ENCODE results near the gene SSBP4. TPM values are rescaled to one million over a fixed set of nuclear protein-coding genes. Genes with fewer than 3 reads are reported as not detected.

Gene SSBP4
- total and polyA plus RNA-seq, 2 of the 8 experiments (the other 6 are each of a cell fraction or from before 2014, with no cell fraction given), result 26.4 to 33.7 TPM

DNA sequence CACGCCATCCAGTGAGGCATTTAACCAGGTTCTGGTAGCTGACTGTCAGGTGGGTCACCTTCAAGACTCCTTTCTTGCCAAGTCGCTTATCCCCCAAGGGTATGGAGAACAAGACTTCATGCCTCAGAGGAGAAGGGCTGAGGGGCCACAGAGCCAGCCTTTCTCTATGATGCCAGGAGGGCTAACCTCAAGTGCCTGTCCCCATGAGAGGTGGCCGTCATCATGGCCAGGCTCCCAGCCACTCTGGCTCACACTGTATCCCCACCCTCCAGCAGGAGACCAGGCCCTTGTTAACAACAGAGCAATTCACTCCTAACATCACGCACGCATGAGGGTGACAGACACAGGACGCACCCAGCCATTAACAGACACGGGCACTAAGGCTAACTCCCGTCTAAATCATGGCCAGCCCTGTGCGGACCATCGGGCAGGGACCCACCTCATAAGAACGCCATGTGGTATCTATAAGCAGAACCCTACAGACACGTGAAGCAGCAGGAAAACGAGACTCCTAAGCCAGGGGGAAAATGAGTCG, 57.4 kb downstream of the SSBP4 start (continued):
- no peak for TF ChIP-seq KDM5A (IDR thresholded peaks at IDR 0.05; ENCODE audit: low read length)
- TF ChIP-seq SIX5 (IDR thresholded peaks at IDR 0.05; ENCODE audit: low read depth, low read length), result no peak
- TF ChIP-seq, protein P1, sequence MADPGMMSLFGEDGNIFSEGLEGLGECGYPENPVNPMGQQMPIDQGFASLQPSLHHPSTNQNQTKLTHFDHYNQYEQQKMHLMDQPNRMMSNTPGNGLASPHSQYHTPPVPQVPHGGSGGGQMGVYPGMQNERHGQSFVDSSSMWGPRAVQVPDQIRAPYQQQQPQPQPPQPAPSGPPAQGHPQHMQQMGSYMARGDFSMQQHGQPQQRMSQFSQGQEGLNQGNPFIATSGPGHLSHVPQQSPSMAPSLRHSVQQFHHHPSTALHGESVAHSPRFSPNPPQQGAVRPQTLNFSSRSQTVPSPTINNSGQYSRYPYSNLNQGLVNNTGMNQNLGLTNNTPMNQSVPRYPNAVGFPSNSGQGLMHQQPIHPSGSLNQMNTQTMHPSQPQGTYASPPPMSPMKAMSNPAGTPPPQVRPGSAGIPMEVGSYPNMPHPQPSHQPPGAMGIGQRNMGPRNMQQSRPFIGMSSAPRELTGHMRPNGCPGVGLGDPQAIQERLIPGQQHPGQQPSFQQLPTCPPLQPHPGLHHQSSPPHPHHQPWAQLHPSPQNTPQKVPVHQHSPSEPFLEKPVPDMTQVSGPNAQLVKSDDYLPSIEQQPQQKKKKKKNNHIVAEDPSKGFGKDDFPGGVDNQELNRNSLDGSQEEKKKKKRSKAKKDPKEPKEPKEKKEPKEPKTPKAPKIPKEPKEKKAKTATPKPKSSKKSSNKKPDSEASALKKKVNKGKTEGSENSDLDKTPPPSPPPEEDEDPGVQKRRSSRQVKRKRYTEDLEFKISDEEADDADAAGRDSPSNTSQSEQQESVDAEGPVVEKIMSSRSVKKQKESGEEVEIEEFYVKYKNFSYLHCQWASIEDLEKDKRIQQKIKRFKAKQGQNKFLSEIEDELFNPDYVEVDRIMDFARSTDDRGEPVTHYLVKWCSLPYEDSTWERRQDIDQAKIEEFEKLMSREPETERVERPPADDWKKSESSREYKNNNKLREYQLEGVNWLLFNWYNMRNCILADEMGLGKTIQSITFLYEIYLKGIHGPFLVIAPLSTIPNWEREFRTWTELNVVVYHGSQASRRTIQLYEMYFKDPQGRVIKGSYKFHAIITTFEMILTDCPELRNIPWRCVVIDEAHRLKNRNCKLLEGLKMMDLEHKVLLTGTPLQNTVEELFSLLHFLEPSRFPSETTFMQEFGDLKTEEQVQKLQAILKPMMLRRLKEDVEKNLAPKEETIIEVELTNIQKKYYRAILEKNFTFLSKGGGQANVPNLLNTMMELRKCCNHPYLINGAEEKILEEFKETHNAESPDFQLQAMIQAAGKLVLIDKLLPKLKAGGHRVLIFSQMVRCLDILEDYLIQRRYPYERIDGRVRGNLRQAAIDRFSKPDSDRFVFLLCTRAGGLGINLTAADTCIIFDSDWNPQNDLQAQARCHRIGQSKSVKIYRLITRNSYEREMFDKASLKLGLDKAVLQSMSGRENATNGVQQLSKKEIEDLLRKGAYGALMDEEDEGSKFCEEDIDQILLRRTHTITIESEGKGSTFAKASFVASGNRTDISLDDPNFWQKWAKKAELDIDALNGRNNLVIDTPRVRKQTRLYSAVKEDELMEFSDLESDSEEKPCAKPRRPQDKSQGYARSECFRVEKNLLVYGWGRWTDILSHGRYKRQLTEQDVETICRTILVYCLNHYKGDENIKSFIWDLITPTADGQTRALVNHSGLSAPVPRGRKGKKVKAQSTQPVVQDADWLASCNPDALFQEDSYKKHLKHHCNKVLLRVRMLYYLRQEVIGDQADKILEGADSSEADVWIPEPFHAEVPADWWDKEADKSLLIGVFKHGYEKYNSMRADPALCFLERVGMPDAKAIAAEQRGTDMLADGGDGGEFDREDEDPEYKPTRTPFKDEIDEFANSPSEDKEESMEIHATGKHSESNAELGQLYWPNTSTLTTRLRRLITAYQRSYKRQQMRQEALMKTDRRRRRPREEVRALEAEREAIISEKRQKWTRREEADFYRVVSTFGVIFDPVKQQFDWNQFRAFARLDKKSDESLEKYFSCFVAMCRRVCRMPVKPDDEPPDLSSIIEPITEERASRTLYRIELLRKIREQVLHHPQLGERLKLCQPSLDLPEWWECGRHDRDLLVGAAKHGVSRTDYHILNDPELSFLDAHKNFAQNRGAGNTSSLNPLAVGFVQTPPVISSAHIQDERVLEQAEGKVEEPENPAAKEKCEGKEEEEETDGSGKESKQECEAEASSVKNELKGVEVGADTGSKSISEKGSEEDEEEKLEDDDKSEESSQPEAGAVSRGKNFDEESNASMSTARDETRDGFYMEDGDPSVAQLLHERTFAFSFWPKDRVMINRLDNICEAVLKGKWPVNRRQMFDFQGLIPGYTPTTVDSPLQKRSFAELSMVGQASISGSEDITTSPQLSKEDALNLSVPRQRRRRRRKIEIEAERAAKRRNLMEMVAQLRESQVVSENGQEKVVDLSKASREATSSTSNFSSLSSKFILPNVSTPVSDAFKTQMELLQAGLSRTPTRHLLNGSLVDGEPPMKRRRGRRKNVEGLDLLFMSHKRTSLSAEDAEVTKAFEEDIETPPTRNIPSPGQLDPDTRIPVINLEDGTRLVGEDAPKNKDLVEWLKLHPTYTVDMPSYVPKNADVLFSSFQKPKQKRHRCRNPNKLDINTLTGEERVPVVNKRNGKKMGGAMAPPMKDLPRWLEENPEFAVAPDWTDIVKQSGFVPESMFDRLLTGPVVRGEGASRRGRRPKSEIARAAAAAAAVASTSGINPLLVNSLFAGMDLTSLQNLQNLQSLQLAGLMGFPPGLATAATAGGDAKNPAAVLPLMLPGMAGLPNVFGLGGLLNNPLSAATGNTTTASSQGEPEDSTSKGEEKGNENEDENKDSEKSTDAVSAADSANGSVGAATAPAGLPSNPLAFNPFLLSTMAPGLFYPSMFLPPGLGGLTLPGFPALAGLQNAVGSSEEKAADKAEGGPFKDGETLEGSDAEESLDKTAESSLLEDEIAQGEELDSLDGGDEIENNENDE (IDR thresholded peaks at IDR 0.05; ENCODE audit: insufficient replicate concordance, low read length), result no peak
- TF ChIP-seq TAF1 (IDR thresholded peaks at IDR 0.05; ENCODE audit: low read depth, low read length), result no peak
- TF ChIP-seq RXRA (IDR thresholded peaks at IDR 0.05; ENCODE audit: insufficient read depth, low read depth, low read length), result no peak
- TF ChIP-seq CBX8 (IDR thresholded peaks at IDR 0.05; ENCODE audit: borderline replicate concordance, low read depth, low read length), result no peak
- TF ChIP-seq RBBP5 (IDR thresholded peaks at IDR 0.05; ENCODE audit: borderline replicate concordance, low read depth, low read length), result no peak

All from H1 (cell line).